ENCODE data around the gene ADGRL1.

DNA sequence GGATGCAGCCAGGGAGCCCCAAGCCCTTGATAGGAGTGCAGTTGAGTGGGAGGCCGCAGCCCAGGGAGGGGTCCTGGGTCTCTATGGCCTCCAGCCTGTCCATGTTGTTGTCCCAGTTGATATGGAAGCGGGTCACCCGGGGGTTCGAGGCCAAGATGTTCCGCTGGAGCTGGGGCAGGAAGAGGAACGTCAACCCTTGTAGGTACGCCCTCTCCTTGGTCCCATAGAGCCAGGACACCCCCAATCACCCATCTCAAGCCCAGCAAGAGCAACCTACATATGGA, 85.5 kb downstream of the ADGRL1 start:
- TF ChIP-seq POLR2AphosphoS5 (IDR thresholded peaks at IDR 0.05), result no peak
- TF ChIP-seq, protein P1, sequence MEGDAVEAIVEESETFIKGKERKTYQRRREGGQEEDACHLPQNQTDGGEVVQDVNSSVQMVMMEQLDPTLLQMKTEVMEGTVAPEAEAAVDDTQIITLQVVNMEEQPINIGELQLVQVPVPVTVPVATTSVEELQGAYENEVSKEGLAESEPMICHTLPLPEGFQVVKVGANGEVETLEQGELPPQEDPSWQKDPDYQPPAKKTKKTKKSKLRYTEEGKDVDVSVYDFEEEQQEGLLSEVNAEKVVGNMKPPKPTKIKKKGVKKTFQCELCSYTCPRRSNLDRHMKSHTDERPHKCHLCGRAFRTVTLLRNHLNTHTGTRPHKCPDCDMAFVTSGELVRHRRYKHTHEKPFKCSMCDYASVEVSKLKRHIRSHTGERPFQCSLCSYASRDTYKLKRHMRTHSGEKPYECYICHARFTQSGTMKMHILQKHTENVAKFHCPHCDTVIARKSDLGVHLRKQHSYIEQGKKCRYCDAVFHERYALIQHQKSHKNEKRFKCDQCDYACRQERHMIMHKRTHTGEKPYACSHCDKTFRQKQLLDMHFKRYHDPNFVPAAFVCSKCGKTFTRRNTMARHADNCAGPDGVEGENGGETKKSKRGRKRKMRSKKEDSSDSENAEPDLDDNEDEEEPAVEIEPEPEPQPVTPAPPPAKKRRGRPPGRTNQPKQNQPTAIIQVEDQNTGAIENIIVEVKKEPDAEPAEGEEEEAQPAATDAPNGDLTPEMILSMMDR (IDR thresholded peaks at IDR 0.05), result no peak

Measured in breast epithelium (tissue), 3 donors.